Large intestine (tissue), 3 donors: ENCODE data around the gene PDK2. TPM values are rescaled to one million over a fixed set of nuclear protein-coding genes. Genes with fewer than 3 reads are reported as not detected.
A peak's percentile ranks its signal among the peaks of the same experiment; 100 is the strongest.

Experiments
- DNase-seq, 2 donors: peaks; one replicate each; pipeline versions ENCODE4 v3.0.0 to v3.0.0-alpha.2; 2013
- H3K27ac ChIP-seq: one replicate; pipeline ENCODE4 v1.5.1; 2013; ENCODE audit warnings: low read length
- H3K27me3 ChIP-seq: 2 replicates; pipeline ENCODE4 v1.6.1; 2013; ENCODE audit warnings: low read length; ENCODE audit not compliant: control insufficient read depth, insufficient read depth
- H3K36me3 ChIP-seq: 2 replicates; pipeline ENCODE4 v1.6.1; 2013; ENCODE audit warnings: low read length; ENCODE audit not compliant: control insufficient read depth, insufficient read depth
- H3K4me1 ChIP-seq: one replicate; pipeline ENCODE4 v1.6.1; 2013; ENCODE audit warnings: low read length; ENCODE audit not compliant: control insufficient read depth, insufficient read depth
- H3K4me3 ChIP-seq: one replicate; pipeline ENCODE4 v1.5.1; 2013; ENCODE audit warnings: low read length
- H3K9me3 ChIP-seq: one replicate; pipeline ENCODE4 v1.6.1; 2013; ENCODE audit warnings: mild to moderate bottlenecking, low read depth, low read length, moderate library complexity; ENCODE audit not compliant: control insufficient read depth
- WGBS: methylation state at CpG from one replicate; pipeline ENCODE4 v1.1.5; 2013; ENCODE audit warnings: low lambda C conversion rate; ENCODE audit not compliant: insufficient coverage; 5-methylcytosine and 5-hydroxymethylcytosine counted together
- polyA plus RNA-seq: library from polyadenylated mRNA; unstranded; fragments of 120-200 nt; gene quantifications from one replicate; pipeline ENCODE4 v1.2.1, GENCODE V29; 2013

The PDK2 gene
- polyA plus RNA-seq, 1 donor = 78.5 TPM

DNA sequence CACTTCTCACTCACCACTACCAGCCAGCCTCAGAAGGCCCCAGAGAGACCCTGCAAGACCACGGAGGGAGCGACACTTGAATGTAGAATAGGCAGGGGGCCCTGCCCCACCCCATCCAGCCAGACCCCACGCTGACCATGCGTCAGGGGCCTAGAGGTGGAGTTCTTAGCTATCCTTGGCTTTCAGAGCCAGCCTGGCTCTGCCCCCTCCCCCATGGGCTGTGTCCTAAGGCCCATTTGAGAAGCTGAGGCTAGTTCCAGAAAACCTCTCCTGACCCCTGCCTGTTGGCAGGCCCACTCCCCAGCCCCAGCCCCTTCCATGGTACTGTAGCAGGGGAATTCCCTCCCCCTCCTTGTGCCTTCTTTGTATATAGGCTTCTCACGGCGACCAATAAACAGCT, 5.1 kb upstream of the PDK2 start:
- DNase-seq = no peak
- H3K4me1 ChIP-seq = peaks cover 3% of the 10 kb centered on the region
- WGBS = no CpG with 5 or more reads among the region's 6 CpGs

DNA sequence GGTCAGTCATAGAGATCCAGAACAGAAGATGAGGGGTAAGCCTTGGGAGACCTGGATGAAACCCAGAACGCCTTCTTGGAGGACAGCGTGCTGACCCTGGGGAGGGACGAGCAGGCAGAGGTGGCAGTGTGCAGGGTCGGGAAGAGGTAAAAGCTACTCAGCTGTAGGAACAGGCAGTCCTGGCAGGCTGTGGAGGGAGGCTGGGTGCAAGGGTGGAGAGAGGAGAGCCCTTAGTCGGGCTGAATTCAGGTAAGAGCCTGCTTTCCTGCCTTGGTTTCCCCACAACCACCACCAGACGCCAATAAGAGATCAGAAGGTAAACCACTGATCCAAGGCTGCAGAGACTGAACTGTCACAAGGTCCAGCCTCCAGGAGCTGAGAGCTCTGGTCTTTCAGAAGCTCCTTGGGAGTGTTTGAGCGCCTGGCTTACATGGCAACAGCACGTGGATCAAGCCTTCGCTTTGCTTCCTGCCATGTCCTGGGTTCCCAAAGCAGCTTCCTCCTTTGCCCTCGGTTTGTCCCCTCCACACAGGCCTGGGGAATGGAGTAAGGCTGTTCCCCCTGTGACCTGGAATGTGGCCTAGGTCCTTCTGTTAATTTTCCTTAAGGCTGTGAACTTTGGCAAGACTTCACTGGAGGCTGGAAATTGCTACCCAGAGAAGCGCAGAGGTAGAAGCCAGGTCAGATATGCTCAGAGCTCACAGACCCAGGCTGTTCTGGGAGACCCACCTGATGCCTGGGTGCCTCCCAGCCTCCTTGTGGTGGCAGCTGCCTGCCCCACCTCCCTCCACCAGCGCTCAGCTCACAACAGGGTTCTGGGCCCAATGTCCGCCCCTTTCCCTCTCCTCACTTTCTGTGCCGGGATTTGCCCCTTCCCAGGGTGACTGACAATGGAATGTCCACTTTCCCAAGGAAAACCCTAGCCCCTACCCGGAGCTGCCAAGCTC, 3.9 kb upstream of the PDK2 start:
- H3K4me3 ChIP-seq = no peak overlapping the region
- 80% methylated on average over 1 of the region's 15 CpGs for WGBS
- H3K36me3 ChIP-seq = peaks cover 24% of the 10 kb centered on the region
- no peak for DNase-seq
- H3K9me3 ChIP-seq = no peaks in the 10 kb centered on the region
- no peak overlapping the region for H3K27ac ChIP-seq
- peaks cover 6% of the 10 kb centered on the region for H3K4me1 ChIP-seq
- H3K27me3 ChIP-seq = no peaks in the 10 kb centered on the region

More for the DNA sequence above, 5.1 kb upstream of the PDK2 start:
- H3K27ac ChIP-seq = no peak overlapping the region
- no peaks in the 10 kb centered on the region for H3K27me3 ChIP-seq
- H3K36me3 ChIP-seq = peaks cover 24% of the 10 kb centered on the region
- H3K4me3 ChIP-seq = no peak overlapping the region
- no peaks in the 10 kb centered on the region for H3K9me3 ChIP-seq

DNA sequence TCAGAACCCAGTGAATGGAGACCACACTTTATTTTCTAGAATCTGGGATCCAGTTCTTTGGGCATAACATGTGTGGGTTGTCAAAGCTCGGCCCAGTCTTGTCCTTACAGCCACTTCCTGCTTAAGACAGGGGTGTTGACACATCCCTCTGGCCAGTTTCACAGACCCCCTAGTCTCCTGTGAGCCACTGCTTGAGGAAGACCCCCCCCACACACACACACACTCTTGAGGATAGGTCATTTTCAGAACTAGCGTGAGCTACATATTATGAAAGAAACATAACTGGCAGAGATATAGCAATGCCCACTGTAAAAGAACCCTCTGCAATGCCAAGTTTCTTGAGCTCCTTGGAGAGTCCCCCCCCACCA, 3.2 kb upstream of the PDK2 start:
- no peaks in the 10 kb centered on the region for H3K9me3 ChIP-seq
- H3K4me1 ChIP-seq = peaks cover 12% of the 10 kb centered on the region
- H3K4me3 ChIP-seq = no peak overlapping the region
- H3K36me3 ChIP-seq = peaks cover 24% of the 10 kb centered on the region
- DNase-seq = no peak
- no CpG with 5 or more reads among the region's 2 CpGs for WGBS
- H3K27ac ChIP-seq = no peak overlapping the region
- H3K27me3 ChIP-seq = no peaks in the 10 kb centered on the region

DNA sequence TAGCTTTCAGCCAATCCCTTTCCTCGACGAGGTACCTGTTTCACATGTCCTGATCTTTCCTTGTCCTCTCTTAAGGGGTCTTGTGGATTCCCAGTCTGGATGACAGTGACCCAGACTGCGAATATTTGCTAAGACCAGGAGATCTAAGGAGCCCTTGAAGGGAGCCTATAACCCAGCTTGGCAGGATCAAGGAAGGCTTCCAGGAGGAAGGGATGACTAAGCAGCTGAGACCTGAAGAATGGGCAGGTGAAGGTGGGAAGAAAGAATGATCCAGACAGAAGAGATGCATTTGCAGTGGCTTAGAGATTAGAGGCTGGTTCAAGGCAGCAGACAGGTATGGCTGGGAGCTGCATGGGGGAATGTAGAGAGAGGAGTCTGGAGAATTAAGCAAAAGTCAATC, 1.9 kb upstream of the PDK2 start:
- Histone ChIP-seq H3K4me3 (no peak overlapping the region), H3K9me3 (no peaks in the 10 kb centered on the region), H3K27ac (no peak overlapping the region), H3K4me1 (peaks cover 26% of the 10 kb centered on the region), H3K27me3 (no peaks in the 10 kb centered on the region), H3K36me3 (peaks cover 27% of the 10 kb centered on the region)
- DNase-seq = no peak
- WGBS = no CpG with 5 or more reads among the region's 3 CpGs

DNA sequence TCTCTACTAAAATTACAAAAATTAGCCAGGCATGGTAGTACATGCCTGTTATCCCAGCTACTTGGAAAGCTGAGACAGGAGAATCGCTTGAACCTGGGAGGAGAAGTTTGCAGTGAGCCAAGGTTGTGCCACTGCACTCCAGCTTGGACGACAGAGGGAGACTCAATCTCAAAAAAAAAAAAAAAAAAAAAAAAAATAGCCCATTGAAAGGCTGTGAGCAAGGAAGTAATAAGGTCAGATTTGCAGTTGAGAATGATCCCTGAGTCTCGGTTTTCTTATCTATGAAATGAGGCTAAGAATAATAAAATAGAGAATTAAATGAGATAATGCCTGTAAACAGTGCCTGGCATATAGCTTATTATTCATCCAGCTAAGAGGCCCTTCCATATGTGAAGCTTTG, 1.3 kb upstream of the PDK2 start:
- Histone ChIP-seq H3K27me3 (no peaks in the 10 kb centered on the region), H3K4me3 (no peak overlapping the region), H3K27ac (no peak overlapping the region), H3K9me3 (no peaks in the 10 kb centered on the region), H3K4me1 (peaks cover 31% of the 10 kb centered on the region), H3K36me3 (peaks cover 28% of the 10 kb centered on the region)
- DNase-seq = no peak
- no CpG with 5 or more reads among the region's 3 CpGs for WGBS

DNA sequence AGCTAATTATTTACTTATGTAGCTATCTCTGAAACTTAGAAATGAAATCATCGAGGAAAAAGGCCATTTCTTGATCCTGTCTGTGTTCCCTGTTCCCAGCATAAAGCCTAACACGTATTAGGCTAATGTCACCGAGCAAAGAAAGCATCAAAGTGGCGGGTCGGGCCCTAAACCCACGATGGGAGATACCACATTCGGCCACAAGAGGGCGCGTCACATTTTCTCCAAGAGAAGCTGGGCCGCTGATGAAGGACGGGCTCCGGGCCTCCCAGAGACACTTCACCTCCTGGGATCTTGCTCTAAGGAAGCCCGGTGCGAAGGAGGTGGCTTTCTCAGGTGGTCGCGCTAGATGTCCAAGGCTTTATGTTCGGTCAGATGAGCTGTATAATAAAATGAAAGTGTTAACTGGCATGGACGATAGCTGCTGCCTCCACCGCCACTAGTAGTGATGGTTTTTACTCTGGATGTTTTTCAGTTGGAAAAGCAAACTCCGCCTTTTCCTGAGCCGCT, 853 bp upstream of the PDK2 start:
- Histone ChIP-seq H3K27ac (peak overlapping the region; percentile 63), H3K4me3 (peak overlapping the region; percentile 91), H3K27me3 (no peaks in the 10 kb centered on the region), H3K4me1 (peaks cover 36% of the 10 kb centered on the region), H3K36me3 (peaks cover 28% of the 10 kb centered on the region), H3K9me3 (no peaks in the 10 kb centered on the region)
- 0% methylated on average over 1 of the region's 21 CpGs for WGBS
- peak; percentile 85 for DNase-seq

DNA sequence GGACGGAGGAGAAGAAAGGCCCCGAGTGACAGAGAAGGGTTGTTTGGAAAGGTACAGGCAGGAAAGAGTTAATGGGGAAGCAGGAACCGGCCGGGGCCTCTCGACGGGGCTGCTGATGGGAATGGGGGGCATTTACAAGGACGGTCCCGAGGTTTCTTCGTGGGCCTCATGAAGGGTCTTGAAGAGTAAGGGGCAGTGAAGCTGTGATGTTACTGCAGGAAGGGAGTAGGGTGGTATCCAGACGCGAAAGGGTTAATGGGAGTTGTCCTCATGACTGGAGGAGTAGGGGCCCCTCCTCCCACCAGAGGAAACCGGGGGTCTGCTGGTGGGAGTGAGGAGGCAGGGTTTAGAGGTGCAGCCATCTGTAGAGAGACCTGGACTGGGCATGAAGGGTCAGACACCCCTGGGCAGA, 481 bp downstream of the PDK2 start:
- Histone ChIP-seq H3K4me1 (peaks cover 48% of the 10 kb centered on the region), H3K36me3 (peaks cover 23% of the 10 kb centered on the region), H3K27ac (peak overlapping the region; percentile 79), H3K4me3 (peak overlapping the region; percentile 91), H3K27me3 (no peaks in the 10 kb centered on the region), H3K9me3 (no peaks in the 10 kb centered on the region)
- WGBS = 5% methylated on average over 4 of the region's 12 CpGs
- DNase-seq = peak in 1 of 2 donors; percentile 51

DNA sequence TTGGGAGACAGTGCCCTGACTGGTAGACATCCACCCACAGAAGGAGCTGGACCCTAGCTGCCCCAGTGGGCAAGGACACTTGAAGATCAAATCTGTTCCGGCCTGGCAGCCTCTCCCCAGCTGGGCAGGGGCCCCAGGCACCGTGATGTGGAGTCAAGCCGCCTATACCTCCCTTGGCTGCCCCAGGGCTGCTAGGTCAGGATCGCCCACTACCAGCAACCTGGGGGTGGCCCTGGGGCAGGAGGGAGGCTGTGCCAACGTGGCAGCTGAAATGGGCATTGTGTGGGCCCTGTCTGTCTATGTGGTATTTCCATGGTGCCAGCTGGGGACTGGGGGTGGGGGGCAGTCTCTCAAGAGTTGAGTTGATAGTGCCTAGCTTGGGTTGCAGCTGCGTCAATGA, 941 bp downstream of the PDK2 start:
- Histone ChIP-seq H3K4me3 (peak overlapping the region; percentile 91), H3K27ac (peak overlapping the region; percentile 79), H3K27me3 (no peaks in the 10 kb centered on the region), H3K9me3 (no peaks in the 10 kb centered on the region), H3K36me3 (peaks cover 23% of the 10 kb centered on the region), H3K4me1 (peaks cover 52% of the 10 kb centered on the region)
- WGBS = no CpG with 5 or more reads among the region's 6 CpGs
- DNase-seq = no peak

DNA sequence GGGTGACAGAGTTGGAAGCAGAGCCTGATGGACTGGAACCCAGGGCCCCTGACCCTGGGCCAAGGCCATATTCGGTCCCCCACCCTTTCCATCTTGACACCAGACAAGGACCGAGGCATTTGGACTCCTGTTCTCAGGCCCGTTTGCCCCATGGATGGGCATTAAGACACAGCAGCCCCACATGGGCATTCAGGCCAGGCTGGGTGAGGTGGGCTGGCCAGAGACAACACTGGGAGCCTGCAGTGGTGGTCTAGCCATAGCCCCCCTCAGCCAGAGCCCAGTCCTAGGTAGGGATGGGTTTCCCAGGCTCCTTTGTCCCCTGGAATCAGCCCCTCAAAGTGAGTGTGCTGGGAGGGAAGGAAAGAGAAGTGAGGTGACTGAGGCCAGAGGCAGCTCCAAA, 1.6 kb downstream of the PDK2 start:
- Histone ChIP-seq H3K4me1 (peaks cover 59% of the 10 kb centered on the region), H3K36me3 (peaks cover 23% of the 10 kb centered on the region), H3K9me3 (no peaks in the 10 kb centered on the region), H3K27me3 (no peaks in the 10 kb centered on the region), H3K4me3 (peak overlapping the region; percentile 91), H3K27ac (peak overlapping the region; percentile 10)
- no peak for DNase-seq
- WGBS = no CpG with 5 or more reads among the region's 3 CpGs

DNA sequence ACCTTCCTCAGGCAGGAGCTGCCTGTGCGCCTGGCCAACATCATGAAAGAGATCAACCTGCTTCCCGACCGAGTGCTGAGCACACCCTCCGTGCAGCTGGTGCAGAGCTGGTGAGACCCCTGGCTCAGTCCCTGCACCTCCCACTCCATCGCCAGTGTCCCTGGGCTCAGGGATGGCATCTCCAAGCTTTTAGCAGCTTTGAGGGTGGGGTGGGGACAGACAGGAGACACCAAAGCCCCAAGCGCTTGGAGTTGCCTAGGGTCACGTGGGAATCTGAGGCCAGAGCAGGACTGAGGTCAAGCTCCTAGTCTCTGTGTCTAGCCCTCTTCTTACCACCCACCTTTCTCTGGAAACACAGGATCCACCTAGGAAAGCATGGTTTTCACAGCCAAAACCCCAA, 2.3 kb downstream of the PDK2 start:
- Histone ChIP-seq H3K36me3 (peaks cover 23% of the 10 kb centered on the region), H3K27ac (peak overlapping the region; percentile 29), H3K4me3 (no peak overlapping the region), H3K4me1 (peaks cover 65% of the 10 kb centered on the region), H3K27me3 (no peaks in the 10 kb centered on the region), H3K9me3 (no peaks in the 10 kb centered on the region)
- no peak for DNase-seq
- no CpG with 5 or more reads among the region's 7 CpGs for WGBS
